HepG2 (cell line): ENCODE measurements around the gene ADH1B. TPM values are rescaled to one million over a fixed set of nuclear protein-coding genes. Genes with fewer than 3 reads are reported as not detected.

Source experiments
- ATAC-seq: fragments of 200-7000 bp; cut with Tn5 transposase; 3 replicates; pipeline ENCODE4 v1.9.1; 2020; ENCODE audit warnings: mild to moderate bottlenecking, moderate library complexity
- BruUV-seq: library from RNA; stranded (reverse); fragments of 400-500 nt; replicated peaks from 2 replicates; lab custom pipeline; 2021; lab: Mats Ljungman, UMichigan
- CTCF ChIA-PET: fragments of 300-600 bp; formaldehyde crosslinking; extraction: SDS; loops from one replicate; lab custom pipeline; 2021; ENCODE audit warnings: low total read pairs, inconsistent platforms, low intra/inter-chr PET ratio; lab: Yijun Ruan, JAX
- POLR2A ChIA-PET: fragments of 350-600 bp; sonication (Branson Sonifier 250); formaldehyde crosslinking; loops from one replicate; lab custom pipeline; 2020; ENCODE audit warnings: antibody characterized with exemption, inconsistent platforms; lab: Yijun Ruan, JAX
- DNase-seq: peaks from one replicate; pipeline ENCODE4 v3.0.0-alpha.2; 2015; ENCODE audit warnings: low spot score
- FAIRE-seq: peaks from 3 replicates; lab custom pipeline; 2011; peaks lifted over from hg19 to GRCh38; lab: Jason Lieb, UNC
- H2AFZ ChIP-seq: one replicate; pipeline ENCODE4 v1.6.1; 2011; ENCODE audit warnings: low read length, inconsistent platforms
- H3K27ac ChIP-seq: fragments of 300-600 bp; 3 replicates; pipeline ENCODE4 v1.8.0; 2011; ENCODE audit warnings: mixed run types, mild to moderate bottlenecking, mixed read lengths, low read length, inconsistent platforms; ENCODE audit not compliant: insufficient read depth; ENCODE audit errors: extremely low read length
- H3K27me3 ChIP-seq, 2 experiments: fragments of 200-600 bp in 1 of 2; 2 replicates in 1 of 2; 3 replicates in 1 of 2; pipeline versions ENCODE4 v1.6.0 to v1.8.0; 2011; ENCODE audit warnings: low read length in 2 of 2, mild to moderate bottlenecking in 2 of 2, moderate library complexity in 2 of 2, inconsistent platforms in 1 of 2; ENCODE audit not compliant: insufficient read depth in 2 of 2, control insufficient read depth in 1 of 2
- H3K36me3 ChIP-seq, 2 experiments: fragments of 200-600 bp in 1 of 2; replicated peaks in 1 of 2; 2 replicates in 1 of 2; 3 replicates in 1 of 2; pipeline versions ENCODE4 v1.5.1 to v1.8.0; 2011; ENCODE audit warnings: low read length in 2 of 2, inconsistent platforms in 1 of 2; ENCODE audit not compliant: insufficient read depth in 2 of 2, control insufficient read depth in 1 of 2
- H3K4me1 ChIP-seq: 2 replicates; pipeline ENCODE4 v1.5.1; 2012; ENCODE audit warnings: low read length, inconsistent platforms; ENCODE audit not compliant: insufficient read depth
- H3K4me2 ChIP-seq: 2 replicates; pipeline ENCODE4 v1.6.0; 2011; ENCODE audit warnings: low read depth, low read length, inconsistent platforms
- H3K4me3 ChIP-seq, 3 experiments: fragments of 200-600 bp in 1 of 3; sonication (generic), shearing (Covaris generic) in 1 of 3; replicated peaks in 1 of 3; 2 replicates each; pipeline ENCODE4 v1.5.1; 2011 to 2016; ENCODE audit warnings: low read length in 3 of 3, inconsistent platforms in 2 of 3, low read depth in 2 of 3, mild to moderate bottlenecking in 2 of 3, control low read depth in 1 of 3, mixed read lengths in 1 of 3; ENCODE audit not compliant: insufficient read depth in 1 of 3
- H3K79me2 ChIP-seq: one replicate; pipeline ENCODE4 v1.6.1; 2011; ENCODE audit warnings: low read length, inconsistent platforms; ENCODE audit not compliant: insufficient read depth
- H3K9ac ChIP-seq: 2 replicates; pipeline ENCODE4 v1.6.0; 2011; ENCODE audit warnings: mild to moderate bottlenecking, low read depth, low read length, inconsistent platforms; ENCODE audit not compliant: insufficient read depth
- H3K9me3 ChIP-seq: 2 replicates; pipeline ENCODE4 v1.5.1; 2012; ENCODE audit warnings: mild to moderate bottlenecking, low read length
- H4K20me1 ChIP-seq: 2 replicates; pipeline ENCODE4 v1.6.0; 2011; ENCODE audit warnings: inconsistent platforms, mild to moderate bottlenecking, low read length, moderate library complexity; ENCODE audit not compliant: insufficient read depth
- CCAR2 ChIP-seq: fragments of 200-400 bp; formaldehyde crosslinking; optimal IDR thresholded peaks from 2 replicates; pipeline ENCODE3; 2018; ENCODE audit warnings: low read depth, mild to moderate bottlenecking, low read length, moderate library complexity
- EED ChIP-seq: sonication (generic); formaldehyde crosslinking; IDR thresholded peaks from 2 replicates; pipeline ENCODE4 v1.5.0; 2020; ENCODE audit warnings: mild to moderate bottlenecking, missing genetic modification reagents
- KLF15 ChIP-seq: sonication (generic); formaldehyde crosslinking; IDR thresholded peaks from 2 replicates; pipeline ENCODE4 v1.8.1; 2023; ENCODE audit warnings: borderline replicate concordance, mild to moderate bottlenecking, inconsistent platforms, missing genetic modification reagents, mixed read lengths
- MAFK ChIP-seq, 2 experiments: IDR thresholded peaks in 1 of 2; conservative IDR thresholded peaks in 1 of 2; 2 replicates each; pipeline ENCODE4 v1.6.1; 2011; ENCODE audit warnings: improper control_type of control experiment in 2 of 2, low read length in 2 of 2
- MED1 ChIP-seq: sonication (generic); formaldehyde crosslinking; IDR thresholded peaks from 2 replicates; pipeline ENCODE4 v1.4.0; 2020; ENCODE audit warnings: missing genetic modification reagents
- NFE2 ChIP-seq: sonication (generic); formaldehyde crosslinking; IDR thresholded peaks from 2 replicates; pipeline ENCODE4 v1.4.0; 2020; ENCODE audit warnings: missing genetic modification reagents
- STAG1 ChIP-seq: sonication (generic); formaldehyde crosslinking; IDR thresholded peaks from 2 replicates; pipeline ENCODE4 v1.4.0; 2020; ENCODE audit warnings: missing genetic modification reagents
- ZBTB21 ChIP-seq: sonication (generic); formaldehyde crosslinking; IDR thresholded peaks from 2 replicates; pipeline ENCODE4 v1.4.0; 2020; ENCODE audit warnings: missing genetic modification reagents
- ZNF619 ChIP-seq: sonication (generic); formaldehyde crosslinking; IDR thresholded peaks from 2 replicates; pipeline ENCODE4 v1.4.0; 2020; ENCODE audit warnings: mild to moderate bottlenecking, missing genetic modification reagents
- ZNF792 ChIP-seq: IDR thresholded peaks from 2 replicates; pipeline ENCODE4 v1.6.1; 2016
- WGBS: methylation state at CpG from one replicate; pipeline ENCODE4 v1.1.6; 2017; ENCODE audit warnings: low lambda C conversion rate; 5-methylcytosine and 5-hydroxymethylcytosine counted together
- in situ Hi-C: cut with HindIII; loops from 2 replicates; pipeline ENCODE4 v1.10.0; 2017; ENCODE audit warnings: low pct_unique_long_range_greater_than_20kb; ENCODE audit not compliant: extremely low pct_ligation_motif_present
- intact Hi-C: fragments of 100-400 bp; cut with micrococcal nuclease; formaldehyde crosslinking; loops from one replicate; pipeline ENCODE4 v1.10.0; 2022; ENCODE audit not compliant: unreplicated experiment
- polyA plus RNA-seq, 8 experiments: library from polyadenylated mRNA; depleted of rRNA in 3 of 8; stranded (reverse) in 7 of 8; unstranded in 1 of 8; fragments of >200 nt; fragmentation: Illumina TruSeq in 4 of 8; extraction: Trizol in 4 of 8; gene quantifications; 2 replicates each; pipeline versions ENCODE4 v1.2.1 to v1.2.3, GENCODE V29; 2011 to 2016; ENCODE audit warnings: low read depth in 4 of 8, missing spikeins in 1 of 8, mixed read lengths in 1 of 8; ENCODE audit not compliant: insufficient read depth in 1 of 8
- total RNA-seq, 5 experiments: library from RNA; depleted of rRNA; stranded (reverse); fragments of >200 nt; fragmentation: Illumina TruSeq; extraction: Trizol; gene quantifications; 2 replicates each; pipeline ENCODE4 v1.2.3, GENCODE V29; 2016; ENCODE audit warnings: low read depth in 1 of 5
- TF ChIP-seq, protein P1 (sequence below): sonication (generic); formaldehyde crosslinking; IDR thresholded peaks from 2 replicates; pipeline ENCODE4 v1.4.0; 2020; ENCODE audit warnings: missing genetic modification reagents
- TF ChIP-seq, protein P2 (sequence below): sonication (generic); formaldehyde crosslinking; IDR thresholded peaks from 2 replicates; pipeline ENCODE4 v1.4.0; 2020; ENCODE audit warnings: mild to moderate bottlenecking, missing genetic modification reagents
- TF ChIP-seq, protein P3 (sequence below): IDR thresholded peaks from 2 replicates; pipeline ENCODE4 v1.6.1; 2016; ENCODE audit warnings: low read depth, control low read depth
- TF ChIP-seq, protein P4 (sequence below): sonication (generic); formaldehyde crosslinking; IDR thresholded peaks from 2 replicates; pipeline ENCODE4 v1.5.0; 2020; ENCODE audit warnings: missing genetic modification reagents

ADH1B gene
- total and polyA plus RNA-seq, 2 of the 13 experiments (the other 11 are each of a cell fraction or from before 2014, with no cell fraction given) = 0.05 to 0.40 TPM

DNA sequence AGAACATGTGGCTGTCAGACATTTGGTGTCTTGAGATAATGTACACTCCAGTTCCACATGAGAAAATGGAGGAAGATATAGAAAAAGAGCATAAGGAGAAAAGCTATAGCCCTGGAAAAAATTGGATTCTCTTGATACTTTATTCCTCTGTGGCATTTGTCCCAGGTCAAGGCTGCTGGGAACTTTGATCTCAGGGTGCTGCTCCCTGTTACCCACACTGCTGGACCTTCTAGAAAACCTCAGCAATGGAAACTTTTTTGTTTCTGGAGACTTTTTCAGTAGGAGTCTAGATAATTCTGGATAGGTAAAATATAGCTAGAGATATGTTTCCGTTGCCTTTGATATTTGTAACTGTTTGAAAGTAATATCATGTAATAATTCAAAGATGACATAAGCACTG lies 20.2 kb upstream of the ADH1B start:
- no peaks in the 10 kb centered on the region; a peak in 1 of 5 replicates for H3K27me3 ChIP-seq
- ATAC-seq (no peak), DNase-seq (no peak), FAIRE-seq (no peak)
- WGBS = 25% methylated on average over 1 of the region's 1 CpG
- in situ Hi-C loops (no loop called here), intact Hi-C loops (no loop called here)
- H4K20me1 ChIP-seq = no peaks in the 10 kb centered on the region
- TF ChIP-seq KLF15 (CRISPR knock-in tag) = no peak
- TF ChIP-seq, protein P1, sequence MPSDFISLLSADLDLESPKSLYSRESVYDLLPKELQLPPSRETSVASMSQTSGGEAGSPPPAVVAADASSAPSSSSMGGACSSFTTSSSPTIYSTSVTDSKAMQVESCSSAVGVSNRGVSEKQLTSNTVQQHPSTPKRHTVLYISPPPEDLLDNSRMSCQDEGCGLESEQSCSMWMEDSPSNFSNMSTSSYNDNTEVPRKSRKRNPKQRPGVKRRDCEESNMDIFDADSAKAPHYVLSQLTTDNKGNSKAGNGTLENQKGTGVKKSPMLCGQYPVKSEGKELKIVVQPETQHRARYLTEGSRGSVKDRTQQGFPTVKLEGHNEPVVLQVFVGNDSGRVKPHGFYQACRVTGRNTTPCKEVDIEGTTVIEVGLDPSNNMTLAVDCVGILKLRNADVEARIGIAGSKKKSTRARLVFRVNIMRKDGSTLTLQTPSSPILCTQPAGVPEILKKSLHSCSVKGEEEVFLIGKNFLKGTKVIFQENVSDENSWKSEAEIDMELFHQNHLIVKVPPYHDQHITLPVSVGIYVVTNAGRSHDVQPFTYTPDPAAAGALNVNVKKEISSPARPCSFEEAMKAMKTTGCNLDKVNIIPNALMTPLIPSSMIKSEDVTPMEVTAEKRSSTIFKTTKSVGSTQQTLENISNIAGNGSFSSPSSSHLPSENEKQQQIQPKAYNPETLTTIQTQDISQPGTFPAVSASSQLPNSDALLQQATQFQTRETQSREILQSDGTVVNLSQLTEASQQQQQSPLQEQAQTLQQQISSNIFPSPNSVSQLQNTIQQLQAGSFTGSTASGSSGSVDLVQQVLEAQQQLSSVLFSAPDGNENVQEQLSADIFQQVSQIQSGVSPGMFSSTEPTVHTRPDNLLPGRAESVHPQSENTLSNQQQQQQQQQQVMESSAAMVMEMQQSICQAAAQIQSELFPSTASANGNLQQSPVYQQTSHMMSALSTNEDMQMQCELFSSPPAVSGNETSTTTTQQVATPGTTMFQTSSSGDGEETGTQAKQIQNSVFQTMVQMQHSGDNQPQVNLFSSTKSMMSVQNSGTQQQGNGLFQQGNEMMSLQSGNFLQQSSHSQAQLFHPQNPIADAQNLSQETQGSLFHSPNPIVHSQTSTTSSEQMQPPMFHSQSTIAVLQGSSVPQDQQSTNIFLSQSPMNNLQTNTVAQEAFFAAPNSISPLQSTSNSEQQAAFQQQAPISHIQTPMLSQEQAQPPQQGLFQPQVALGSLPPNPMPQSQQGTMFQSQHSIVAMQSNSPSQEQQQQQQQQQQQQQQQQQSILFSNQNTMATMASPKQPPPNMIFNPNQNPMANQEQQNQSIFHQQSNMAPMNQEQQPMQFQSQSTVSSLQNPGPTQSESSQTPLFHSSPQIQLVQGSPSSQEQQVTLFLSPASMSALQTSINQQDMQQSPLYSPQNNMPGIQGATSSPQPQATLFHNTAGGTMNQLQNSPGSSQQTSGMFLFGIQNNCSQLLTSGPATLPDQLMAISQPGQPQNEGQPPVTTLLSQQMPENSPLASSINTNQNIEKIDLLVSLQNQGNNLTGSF (CRISPR knock-in tag) = no peak
- TF ChIP-seq, protein P2, sequence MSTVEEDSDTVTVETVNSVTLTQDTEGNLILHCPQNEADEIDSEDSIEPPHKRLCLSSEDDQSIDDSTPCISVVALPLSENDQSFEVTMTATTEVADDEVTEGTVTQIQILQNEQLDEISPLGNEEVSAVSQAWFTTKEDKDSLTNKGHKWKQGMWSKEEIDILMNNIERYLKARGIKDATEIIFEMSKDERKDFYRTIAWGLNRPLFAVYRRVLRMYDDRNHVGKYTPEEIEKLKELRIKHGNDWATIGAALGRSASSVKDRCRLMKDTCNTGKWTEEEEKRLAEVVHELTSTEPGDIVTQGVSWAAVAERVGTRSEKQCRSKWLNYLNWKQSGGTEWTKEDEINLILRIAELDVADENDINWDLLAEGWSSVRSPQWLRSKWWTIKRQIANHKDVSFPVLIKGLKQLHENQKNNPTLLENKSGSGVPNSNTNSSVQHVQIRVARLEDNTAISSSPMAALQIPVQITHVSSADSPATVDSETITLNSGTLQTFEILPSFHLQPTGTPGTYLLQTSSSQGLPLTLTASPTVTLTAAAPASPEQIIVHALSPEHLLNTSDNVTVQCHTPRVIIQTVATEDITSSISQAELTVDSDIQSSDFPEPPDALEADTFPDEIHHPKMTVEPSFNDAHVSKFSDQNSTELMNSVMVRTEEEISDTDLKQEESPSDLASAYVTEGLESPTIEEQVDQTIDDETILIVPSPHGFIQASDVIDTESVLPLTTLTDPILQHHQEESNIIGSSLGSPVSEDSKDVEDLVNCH (CRISPR knock-in tag) = no peak
- TF ChIP-seq NFE2 (CRISPR knock-in tag) = no peak
- TF ChIP-seq, protein P3, sequence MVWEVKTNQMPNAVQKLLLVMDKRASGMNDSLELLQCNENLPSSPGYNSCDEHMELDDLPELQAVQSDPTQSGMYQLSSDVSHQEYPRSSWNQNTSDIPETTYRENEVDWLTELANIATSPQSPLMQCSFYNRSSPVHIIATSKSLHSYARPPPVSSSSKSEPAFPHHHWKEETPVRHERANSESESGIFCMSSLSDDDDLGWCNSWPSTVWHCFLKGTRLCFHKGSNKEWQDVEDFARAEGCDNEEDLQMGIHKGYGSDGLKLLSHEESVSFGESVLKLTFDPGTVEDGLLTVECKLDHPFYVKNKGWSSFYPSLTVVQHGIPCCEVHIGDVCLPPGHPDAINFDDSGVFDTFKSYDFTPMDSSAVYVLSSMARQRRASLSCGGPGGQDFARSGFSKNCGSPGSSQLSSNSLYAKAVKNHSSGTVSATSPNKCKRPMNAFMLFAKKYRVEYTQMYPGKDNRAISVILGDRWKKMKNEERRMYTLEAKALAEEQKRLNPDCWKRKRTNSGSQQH (CRISPR knock-in tag) = no peak
- no peak for TF ChIP-seq ZBTB21 (CRISPR knock-in tag)
- TF ChIP-seq MAFK (conservative IDR thresholded peaks at IDR 0.05 in 1 of 2, IDR thresholded peaks at IDR 0.05 in 1 of 2; ENCODE audit: low read length in 2 of 2) = no peak
- no peak for TF ChIP-seq CCAR2
- no peak for TF ChIP-seq ZNF792 (CRISPR knock-in tag)
- no peak for TF ChIP-seq MED1
- TF ChIP-seq ZNF619 (CRISPR knock-in tag) = no peak
- no peak for TF ChIP-seq EED (CRISPR knock-in tag)
- TF ChIP-seq, protein P4, sequence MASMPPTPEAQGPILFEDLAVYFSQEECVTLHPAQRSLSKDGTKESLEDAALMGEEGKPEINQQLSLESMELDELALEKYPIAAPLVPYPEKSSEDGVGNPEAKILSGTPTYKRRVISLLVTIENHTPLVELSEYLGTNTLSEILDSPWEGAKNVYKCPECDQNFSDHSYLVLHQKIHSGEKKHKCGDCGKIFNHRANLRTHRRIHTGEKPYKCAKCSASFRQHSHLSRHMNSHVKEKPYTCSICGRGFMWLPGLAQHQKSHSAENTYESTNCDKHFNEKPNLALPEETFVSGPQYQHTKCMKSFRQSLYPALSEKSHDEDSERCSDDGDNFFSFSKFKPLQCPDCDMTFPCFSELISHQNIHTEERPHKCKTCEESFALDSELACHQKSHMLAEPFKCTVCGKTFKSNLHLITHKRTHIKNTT (CRISPR knock-in tag) = no peak
- no peak for TF ChIP-seq STAG1
- ChIA-PET CTCF (no interaction called here), POLR2A (no interaction called here)
- BruUV-seq = no TSS peak
- no peaks in the 10 kb centered on the region for H3K4me1 ChIP-seq
- no peak overlapping the region for H3K4me3 ChIP-seq
- H3K9me3 ChIP-seq = no peaks in the 10 kb centered on the region
- H3K27ac ChIP-seq = no peak overlapping the region
- no peaks in the 10 kb centered on the region for H3K36me3 ChIP-seq
- H3K4me2 ChIP-seq = no peak overlapping the region
- no peak overlapping the region for H2AFZ ChIP-seq
- no peak overlapping the region for H3K9ac ChIP-seq
- no peaks in the 10 kb centered on the region for H3K79me2 ChIP-seq
